ENCODE measurements around the gene OR6N1.

- TF ChIP-seq CTCF (IDR thresholded peaks at IDR 0.05; ENCODE audit: extremely low read depth in 1 of 2, insufficient read depth in 1 of 2, low read depth in 1 of 2, low read length in 2 of 2) (no peak), EZH2 (IDR thresholded peaks at IDR 0.05; ENCODE audit: borderline replicate concordance, low read depth, low read length, severe bottlenecking) (no peak)
- TF ChIP-seq, protein P1, sequence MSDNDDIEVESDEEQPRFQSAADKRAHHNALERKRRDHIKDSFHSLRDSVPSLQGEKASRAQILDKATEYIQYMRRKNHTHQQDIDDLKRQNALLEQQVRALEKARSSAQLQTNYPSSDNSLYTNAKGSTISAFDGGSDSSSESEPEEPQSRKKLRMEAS (IDR thresholded peaks at IDR 0.05; ENCODE audit: insufficient read depth, insufficient read length): no peak
Measured at GRCh38 chr1:158819461-158820443, 47.8 kb upstream of the OR6N1 start.

Measured in endothelial cell of umbilical vein (primary cell).